Choroid plexus epithelial cell (primary cell): ENCODE results near the gene BMPER.
A peak's percentile ranks its signal among the peaks of the same experiment; 100 is the strongest.

Experiments
- DNase-seq: peaks from one replicate; pipeline ENCODE4 v3.0.0-alpha.2; 2010; ENCODE audit warnings: low read depth
- H3K4me3 ChIP-seq: 2 replicates; pipeline ENCODE4 v1.5.1; 2011; ENCODE audit warnings: low read depth, mild to moderate bottlenecking, control low read depth, low read length, moderate library complexity
- TF ChIP-seq, protein P1 (sequence below): conservative IDR thresholded peaks from 2 replicates; pipeline ENCODE4 v1.5.1; 2011; ENCODE audit warnings: low read depth, mild to moderate bottlenecking, control low read depth, inconsistent platforms, low read length, moderate library complexity

The BMPER gene

DNA sequence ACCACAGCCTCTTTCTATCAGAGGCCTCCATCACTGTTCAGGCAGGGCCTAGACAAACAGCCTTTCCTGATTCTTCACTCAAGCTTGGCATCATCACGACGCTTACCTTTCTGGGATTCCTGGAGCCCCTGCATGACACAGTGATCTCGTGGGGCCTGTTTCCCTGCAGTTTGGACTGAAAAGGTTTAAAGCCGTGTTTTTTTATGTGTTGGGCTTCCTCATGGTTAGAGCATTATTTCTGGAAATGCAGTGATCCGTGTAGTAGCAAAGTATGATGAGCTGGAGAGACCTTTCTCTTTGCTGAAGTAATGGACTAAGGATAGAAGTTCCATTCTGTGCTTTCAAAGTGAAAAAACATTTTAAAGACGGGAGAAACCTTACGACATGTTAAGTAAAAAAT, 169.1 kb downstream of the BMPER start:
- no peak for DNase-seq
- H3K4me3 ChIP-seq, result no peak overlapping the region
- TF ChIP-seq, protein P1, sequence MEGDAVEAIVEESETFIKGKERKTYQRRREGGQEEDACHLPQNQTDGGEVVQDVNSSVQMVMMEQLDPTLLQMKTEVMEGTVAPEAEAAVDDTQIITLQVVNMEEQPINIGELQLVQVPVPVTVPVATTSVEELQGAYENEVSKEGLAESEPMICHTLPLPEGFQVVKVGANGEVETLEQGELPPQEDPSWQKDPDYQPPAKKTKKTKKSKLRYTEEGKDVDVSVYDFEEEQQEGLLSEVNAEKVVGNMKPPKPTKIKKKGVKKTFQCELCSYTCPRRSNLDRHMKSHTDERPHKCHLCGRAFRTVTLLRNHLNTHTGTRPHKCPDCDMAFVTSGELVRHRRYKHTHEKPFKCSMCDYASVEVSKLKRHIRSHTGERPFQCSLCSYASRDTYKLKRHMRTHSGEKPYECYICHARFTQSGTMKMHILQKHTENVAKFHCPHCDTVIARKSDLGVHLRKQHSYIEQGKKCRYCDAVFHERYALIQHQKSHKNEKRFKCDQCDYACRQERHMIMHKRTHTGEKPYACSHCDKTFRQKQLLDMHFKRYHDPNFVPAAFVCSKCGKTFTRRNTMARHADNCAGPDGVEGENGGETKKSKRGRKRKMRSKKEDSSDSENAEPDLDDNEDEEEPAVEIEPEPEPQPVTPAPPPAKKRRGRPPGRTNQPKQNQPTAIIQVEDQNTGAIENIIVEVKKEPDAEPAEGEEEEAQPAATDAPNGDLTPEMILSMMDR, result no peak

DNA sequence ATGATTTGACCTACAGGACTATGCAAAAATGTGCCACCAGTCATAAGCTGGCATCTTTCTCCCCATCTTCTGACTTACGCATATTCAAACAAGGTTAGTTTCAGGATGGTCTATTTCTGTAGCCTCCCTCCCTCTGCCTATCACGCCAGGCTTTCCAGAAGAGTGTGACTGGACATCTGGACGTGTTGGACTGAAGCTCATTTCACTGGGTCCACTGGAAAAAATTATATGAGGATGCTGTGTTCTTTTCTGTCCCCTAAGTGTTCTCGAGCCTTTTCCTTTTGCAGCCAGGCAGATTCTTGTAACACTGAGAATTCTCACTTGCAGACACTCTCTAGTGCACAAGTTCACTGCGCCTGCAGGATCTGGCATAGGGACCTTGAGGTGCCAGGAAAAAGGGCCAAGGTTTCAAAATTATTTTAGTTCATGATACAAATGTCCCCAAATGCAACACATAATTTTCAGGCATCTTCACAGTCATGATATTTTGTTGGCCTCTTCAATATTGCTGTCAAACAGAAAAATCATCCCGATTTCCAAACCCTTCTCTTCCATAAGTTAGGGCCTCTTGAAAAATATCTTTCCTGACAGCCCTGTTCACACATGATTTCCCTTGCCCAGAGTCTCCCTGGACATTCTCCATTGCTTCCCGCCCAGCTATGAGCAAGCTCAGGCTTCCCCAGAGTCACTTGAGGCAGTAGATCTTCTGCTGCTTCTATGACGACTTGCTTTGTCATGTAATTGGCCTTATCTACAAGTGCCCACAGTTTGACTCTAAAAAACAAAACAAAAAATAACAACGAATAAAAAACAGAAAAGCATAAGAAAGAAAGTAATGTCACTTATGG, 170.4 kb downstream of the BMPER start:
- no peak for DNase-seq
- TF ChIP-seq, protein P1, result no peak
- no peak overlapping the region for H3K4me3 ChIP-seq

- no peak overlapping the region for H3K4me3 ChIP-seq
- no peak for DNase-seq
- TF ChIP-seq, protein P1, result no peak
Measured at GRCh38 chr7:34077168-34077567, 171.8 kb downstream of the BMPER start.

DNA sequence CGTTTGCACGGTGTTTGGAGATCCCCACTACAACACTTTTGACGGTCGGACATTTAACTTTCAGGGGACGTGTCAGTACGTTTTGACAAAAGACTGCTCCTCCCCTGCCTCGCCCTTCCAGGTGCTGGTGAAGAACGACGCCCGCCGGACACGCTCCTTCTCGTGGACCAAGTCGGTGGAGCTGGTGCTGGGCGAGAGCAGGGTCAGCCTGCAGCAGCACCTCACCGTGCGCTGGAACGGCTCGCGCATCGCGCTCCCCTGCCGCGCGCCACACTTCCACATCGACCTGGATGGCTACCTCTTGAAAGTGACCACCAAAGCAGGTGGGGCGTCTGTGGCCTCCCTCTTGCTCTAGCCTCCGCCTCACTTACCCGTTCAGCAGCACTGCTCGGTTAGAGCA, 173.5 kb downstream of the BMPER start:
- TF ChIP-seq, protein P1, result no peak
- no peak overlapping the region for H3K4me3 ChIP-seq
- DNase-seq, result no peak

GRCh38 chr7:34080513-34080912, 175.2 kb downstream of the BMPER start:
- DNase-seq, result no peak
- TF ChIP-seq, protein P1, result no peak
- H3K4me3 ChIP-seq, result no peak overlapping the region

DNA sequence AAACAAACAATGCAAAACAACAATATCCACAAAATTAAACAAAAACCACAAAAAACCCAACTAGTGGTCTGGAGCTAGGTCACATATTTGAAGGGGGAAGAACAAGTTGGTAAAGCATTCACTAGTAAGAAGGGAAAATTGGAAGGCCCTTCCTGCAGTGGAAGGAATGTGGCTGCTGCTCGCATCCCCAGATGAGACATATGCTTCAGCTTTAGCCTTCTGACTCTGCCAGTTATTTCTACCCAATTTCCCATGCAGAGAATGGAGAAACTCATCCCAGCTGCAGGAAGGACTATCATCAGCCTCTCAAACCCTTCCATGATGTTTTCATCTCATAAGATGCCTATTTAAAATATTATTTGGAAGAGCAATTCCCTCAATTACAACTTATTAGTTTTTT, 176.6 kb downstream of the BMPER start:
- TF ChIP-seq, protein P1, result no peak
- DNase-seq, result no peak
- H3K4me3 ChIP-seq, result no peak overlapping the region

DNA sequence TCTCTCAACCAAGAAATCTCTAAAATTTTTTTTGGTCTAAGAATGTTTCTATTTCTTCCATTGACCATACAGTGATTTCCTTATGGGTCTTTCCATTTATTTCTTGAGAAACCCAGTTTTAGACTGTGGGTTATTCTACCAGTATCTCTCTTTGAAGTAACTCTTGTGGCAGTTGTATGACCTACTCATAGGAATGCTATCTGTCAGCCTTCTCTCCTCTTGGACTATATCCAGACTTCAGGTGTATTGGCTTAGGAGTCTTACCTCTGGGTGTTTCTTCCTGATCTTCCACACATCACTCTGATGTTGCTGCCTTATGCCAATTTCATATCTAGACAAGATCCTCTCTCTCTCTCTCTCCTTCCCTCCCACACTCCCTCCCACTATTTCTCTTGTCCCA, 178.1 kb downstream of the BMPER start:
- DNase-seq, result peak; percentile 39
- TF ChIP-seq, protein P1, result no peak
- no peak overlapping the region for H3K4me3 ChIP-seq
